ENCODE results near the gene PLEKHM3.

DNA sequence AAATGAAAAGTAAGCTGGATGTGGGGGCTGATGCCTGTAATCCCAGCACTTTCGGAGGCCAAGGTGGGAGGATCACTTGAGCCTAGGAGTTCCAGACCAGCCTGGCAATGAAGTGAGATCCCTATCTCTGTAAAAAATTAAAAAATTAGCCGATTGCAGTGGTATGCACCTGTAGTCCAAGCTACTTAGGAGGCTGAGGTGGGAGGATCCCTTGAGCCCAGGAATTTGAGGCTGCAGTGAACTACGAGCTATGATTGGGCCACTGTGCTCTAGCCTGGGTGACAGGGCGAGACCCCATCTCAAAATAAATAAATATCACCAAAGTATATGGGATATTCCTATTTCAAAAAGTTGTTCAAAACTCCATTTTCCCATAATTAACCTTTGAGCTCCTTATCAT is 154.5 kb downstream of the PLEKHM3 start:
- TF ChIP-seq CTCF (IDR thresholded peaks at IDR 0.05; ENCODE audit: insufficient read depth, low read length) (no peak), SPI1 (IDR thresholded peaks at IDR 0.05; ENCODE audit: borderline replicate concordance, low read depth) (no peak), POLR2AphosphoS5 (IDR thresholded peaks at IDR 0.05; ENCODE audit: low read depth) (no peak)
- TF ChIP-seq, protein P1, sequence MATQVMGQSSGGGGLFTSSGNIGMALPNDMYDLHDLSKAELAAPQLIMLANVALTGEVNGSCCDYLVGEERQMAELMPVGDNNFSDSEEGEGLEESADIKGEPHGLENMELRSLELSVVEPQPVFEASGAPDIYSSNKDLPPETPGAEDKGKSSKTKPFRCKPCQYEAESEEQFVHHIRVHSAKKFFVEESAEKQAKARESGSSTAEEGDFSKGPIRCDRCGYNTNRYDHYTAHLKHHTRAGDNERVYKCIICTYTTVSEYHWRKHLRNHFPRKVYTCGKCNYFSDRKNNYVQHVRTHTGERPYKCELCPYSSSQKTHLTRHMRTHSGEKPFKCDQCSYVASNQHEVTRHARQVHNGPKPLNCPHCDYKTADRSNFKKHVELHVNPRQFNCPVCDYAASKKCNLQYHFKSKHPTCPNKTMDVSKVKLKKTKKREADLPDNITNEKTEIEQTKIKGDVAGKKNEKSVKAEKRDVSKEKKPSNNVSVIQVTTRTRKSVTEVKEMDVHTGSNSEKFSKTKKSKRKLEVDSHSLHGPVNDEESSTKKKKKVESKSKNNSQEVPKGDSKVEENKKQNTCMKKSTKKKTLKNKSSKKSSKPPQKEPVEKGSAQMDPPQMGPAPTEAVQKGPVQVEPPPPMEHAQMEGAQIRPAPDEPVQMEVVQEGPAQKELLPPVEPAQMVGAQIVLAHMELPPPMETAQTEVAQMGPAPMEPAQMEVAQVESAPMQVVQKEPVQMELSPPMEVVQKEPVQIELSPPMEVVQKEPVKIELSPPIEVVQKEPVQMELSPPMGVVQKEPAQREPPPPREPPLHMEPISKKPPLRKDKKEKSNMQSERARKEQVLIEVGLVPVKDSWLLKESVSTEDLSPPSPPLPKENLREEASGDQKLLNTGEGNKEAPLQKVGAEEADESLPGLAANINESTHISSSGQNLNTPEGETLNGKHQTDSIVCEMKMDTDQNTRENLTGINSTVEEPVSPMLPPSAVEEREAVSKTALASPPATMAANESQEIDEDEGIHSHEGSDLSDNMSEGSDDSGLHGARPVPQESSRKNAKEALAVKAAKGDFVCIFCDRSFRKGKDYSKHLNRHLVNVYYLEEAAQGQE (IDR thresholded peaks at IDR 0.05; ENCODE audit: insufficient replicate concordance, low read depth): no peak
